ENCODE results near the gene DHRSX.
"Not testable (repeated sequence)": the region's sequence is repeated elsewhere in the genome, so short reads cannot be mapped to it uniquely, and the experiment has no call there.

- not testable (repeated sequence) for TF ChIP-seq EZH2 (IDR thresholded peaks at IDR 0.05; ENCODE audit: borderline replicate concordance, control insufficient read depth, low read depth, low read length); ESRRA (IDR thresholded peaks at IDR 0.05; ENCODE audit: low read length); GABPA (IDR thresholded peaks at IDR 0.05; ENCODE audit: low read depth)
These were observed 260.0 kb downstream of the DHRSX start for GRCh38 chrX:2240761-2241160.
